ENCODE results near the gene PPP1R14C. TPM values are rescaled to one million over a fixed set of nuclear protein-coding genes. Genes with fewer than 3 reads are reported as not detected.

The PPP1R14C gene
- total and polyA plus RNA-seq, 2 donors (not counting 3 experiments of a cell fraction or from before 2014, with no cell fraction given): not detected

DNA sequence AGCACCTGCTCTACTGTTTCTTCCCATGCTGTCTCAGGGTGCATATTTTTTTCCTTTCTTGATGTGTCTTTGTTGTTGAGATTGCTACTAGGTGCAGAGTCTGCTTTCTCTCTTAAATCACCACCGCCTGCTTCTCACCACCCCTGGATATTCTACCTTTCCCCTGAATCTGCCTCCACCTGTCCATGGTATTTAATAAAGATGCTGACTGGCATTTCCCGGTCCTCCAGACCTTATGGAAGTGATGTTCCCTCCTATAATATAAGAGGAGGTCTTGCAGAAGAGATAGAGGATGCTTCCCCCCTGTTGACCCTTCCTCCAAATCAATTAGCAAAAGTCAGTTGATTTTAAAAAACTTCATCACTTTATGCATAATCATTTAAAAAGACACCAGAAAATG is 118.1 kb downstream of the PPP1R14C start:
- no peak overlapping the region for H3K4me2 ChIP-seq (ENCODE audit: insufficient read depth, low read length)
- no TSS peak for BruUV-seq (replicated peaks)
- dilution Hi-C loops (cut with MboI; ENCODE audit: extremely low pct_ligation_motif_present, low sequenced_read_pairs): no loop called here
- no peaks in the 10 kb centered on the region for H3K36me3 ChIP-seq (ENCODE audit: control insufficient read depth in 2 of 2, extremely low read depth in 1 of 2, insufficient read depth in 2 of 2, low read length in 2 of 2)
- H3K27me3 ChIP-seq (ENCODE audit: control insufficient read depth in 2 of 2, insufficient read depth in 2 of 2, low read length in 2 of 2): no peaks in the 10 kb centered on the region
- no peaks in the 10 kb centered on the region for H3K9me1 ChIP-seq (replicated peaks; ENCODE audit: control insufficient read depth, extremely low read depth, insufficient read depth, low read length)
- H2AFZ ChIP-seq (ENCODE audit: low read depth, low read length): no peak overlapping the region
- ChIA-PET POLR2A (no interaction called here), CTCF (no interaction called here)
- no peak overlapping the region for H3K27ac ChIP-seq (ENCODE audit: insufficient read depth, low read depth, low read length)
- DNase-seq (ENCODE audit: low read depth, low spot score): no peak
- H3K79me2 ChIP-seq (ENCODE audit: control insufficient read depth, insufficient read depth, low read length): no peaks in the 10 kb centered on the region
- H4K20me1 ChIP-seq (replicated peaks; ENCODE audit: control insufficient read depth, extremely low read depth, insufficient read depth, low read length): no peaks in the 10 kb centered on the region
- no peaks in the 10 kb centered on the region for H3K9me3 ChIP-seq (replicated peaks; ENCODE audit: control insufficient read depth, insufficient read depth, low read length)
- H3K4me3 ChIP-seq (replicated peaks in 1 of 3; ENCODE audit: insufficient read depth in 1 of 3, low read depth in 1 of 3, low read length in 3 of 3): no peak overlapping the region
- FAIRE-seq: no peak
- TF ChIP-seq FOS (IDR thresholded peaks at IDR 0.05; ENCODE audit: borderline replicate concordance, insufficient read depth, low read length) (no peak), EZH2 (IDR thresholded peaks at IDR 0.05; ENCODE audit: borderline replicate concordance, low read depth, low read length, severe bottlenecking) (no peak), GATA2 (IDR thresholded peaks at IDR 0.05; ENCODE audit: insufficient read depth, insufficient read length, low read depth, low read length) (no peak), JUN (IDR thresholded peaks at IDR 0.05; ENCODE audit: borderline replicate concordance, insufficient read depth, insufficient read length, low read depth) (no peak), POLR2AphosphoS5 (IDR thresholded peaks at IDR 0.05; ENCODE audit: insufficient read depth, low read depth, low read length) (no peak), MYC (IDR thresholded peaks at IDR 0.05; ENCODE audit: low read depth, low read length) (no peak), POLR2A (IDR thresholded peaks at IDR 0.05; ENCODE audit: low read depth, low read length) (no peak)
- TF ChIP-seq, protein P1, sequence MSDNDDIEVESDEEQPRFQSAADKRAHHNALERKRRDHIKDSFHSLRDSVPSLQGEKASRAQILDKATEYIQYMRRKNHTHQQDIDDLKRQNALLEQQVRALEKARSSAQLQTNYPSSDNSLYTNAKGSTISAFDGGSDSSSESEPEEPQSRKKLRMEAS (IDR thresholded peaks at IDR 0.05; ENCODE audit: insufficient read depth, insufficient read length): no peak
- TF ChIP-seq, protein P2, sequence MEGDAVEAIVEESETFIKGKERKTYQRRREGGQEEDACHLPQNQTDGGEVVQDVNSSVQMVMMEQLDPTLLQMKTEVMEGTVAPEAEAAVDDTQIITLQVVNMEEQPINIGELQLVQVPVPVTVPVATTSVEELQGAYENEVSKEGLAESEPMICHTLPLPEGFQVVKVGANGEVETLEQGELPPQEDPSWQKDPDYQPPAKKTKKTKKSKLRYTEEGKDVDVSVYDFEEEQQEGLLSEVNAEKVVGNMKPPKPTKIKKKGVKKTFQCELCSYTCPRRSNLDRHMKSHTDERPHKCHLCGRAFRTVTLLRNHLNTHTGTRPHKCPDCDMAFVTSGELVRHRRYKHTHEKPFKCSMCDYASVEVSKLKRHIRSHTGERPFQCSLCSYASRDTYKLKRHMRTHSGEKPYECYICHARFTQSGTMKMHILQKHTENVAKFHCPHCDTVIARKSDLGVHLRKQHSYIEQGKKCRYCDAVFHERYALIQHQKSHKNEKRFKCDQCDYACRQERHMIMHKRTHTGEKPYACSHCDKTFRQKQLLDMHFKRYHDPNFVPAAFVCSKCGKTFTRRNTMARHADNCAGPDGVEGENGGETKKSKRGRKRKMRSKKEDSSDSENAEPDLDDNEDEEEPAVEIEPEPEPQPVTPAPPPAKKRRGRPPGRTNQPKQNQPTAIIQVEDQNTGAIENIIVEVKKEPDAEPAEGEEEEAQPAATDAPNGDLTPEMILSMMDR (IDR thresholded peaks at IDR 0.05; ENCODE audit: extremely low read depth in 1 of 2, insufficient read depth in 1 of 2, low read depth in 1 of 2, low read length in 2 of 2): no peak
- intact Hi-C loops (cut with micrococcal nuclease): no loop called here
- no peaks in the 10 kb centered on the region for H3K4me1 ChIP-seq (ENCODE audit: control insufficient read depth, extremely low read depth, insufficient read depth, low read length)
- no peak overlapping the region for H3K9ac ChIP-seq (replicated peaks; ENCODE audit: extremely low read depth, insufficient read depth, low read length)

Measured in endothelial cell of umbilical vein (primary cell).